T-helper 2 cell treated with Interferon-gamma antibody and Interleukin-4, amounts not matched to agents 100 ng/mL and 5 ng/mL, for 36 hours (primary cell): ENCODE results near the gene TRIM8. TPM values are rescaled to one million over a fixed set of nuclear protein-coding genes. Genes with fewer than 3 reads are reported as not detected.

Source experiments
- intact Hi-C: fragments of 100-400 bp; cut with micrococcal nuclease; formaldehyde crosslinking; loops from one replicate; pipeline ENCODE4 v1.15.1; 2023
- total RNA-seq: library from RNA; stranded (reverse); gene quantifications from 2 replicates; pipeline ENCODE4 v1.2.3, GENCODE V29; 2022

TRIM8 gene
- total RNA-seq, 1 donor from 2014 or later = 53.7 TPM

DNA sequence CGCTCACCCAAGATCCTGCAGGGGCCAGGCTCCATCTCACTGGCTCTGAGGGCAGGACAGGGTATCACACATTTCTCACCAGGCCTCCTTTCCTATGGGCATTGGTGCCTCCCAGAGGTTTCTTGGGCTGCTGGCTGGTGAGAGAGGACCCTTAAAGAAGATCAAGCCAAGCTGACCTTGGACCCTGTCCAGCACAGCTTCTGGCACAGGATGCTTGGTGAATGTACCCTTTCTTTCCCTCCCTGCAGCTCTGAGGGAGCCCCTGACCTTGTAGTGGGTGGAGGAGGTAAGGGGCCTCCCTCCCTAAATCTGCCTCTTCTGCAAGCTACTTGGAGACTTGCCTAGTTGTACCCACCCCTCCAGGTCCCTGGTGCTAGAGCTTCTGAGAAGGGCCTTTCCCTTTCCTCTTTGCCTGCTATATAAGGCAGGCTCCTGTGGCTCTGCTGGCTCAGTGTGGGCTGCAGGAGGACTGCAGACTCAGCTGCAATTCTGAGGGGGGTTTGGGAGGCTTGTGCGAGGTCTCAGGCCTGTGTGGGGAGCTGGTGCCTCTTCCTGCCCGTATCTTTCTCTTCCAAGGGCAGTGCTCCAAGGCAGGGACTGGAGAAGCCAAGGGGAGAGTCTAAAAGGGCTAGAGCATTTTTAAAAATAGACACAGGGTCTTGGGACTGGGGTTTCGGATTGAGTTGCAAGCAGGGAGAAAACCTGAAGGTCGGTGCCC is 11.7 kb upstream of the TRIM8 start:
- intact Hi-C loops = no loop called here

DNA sequence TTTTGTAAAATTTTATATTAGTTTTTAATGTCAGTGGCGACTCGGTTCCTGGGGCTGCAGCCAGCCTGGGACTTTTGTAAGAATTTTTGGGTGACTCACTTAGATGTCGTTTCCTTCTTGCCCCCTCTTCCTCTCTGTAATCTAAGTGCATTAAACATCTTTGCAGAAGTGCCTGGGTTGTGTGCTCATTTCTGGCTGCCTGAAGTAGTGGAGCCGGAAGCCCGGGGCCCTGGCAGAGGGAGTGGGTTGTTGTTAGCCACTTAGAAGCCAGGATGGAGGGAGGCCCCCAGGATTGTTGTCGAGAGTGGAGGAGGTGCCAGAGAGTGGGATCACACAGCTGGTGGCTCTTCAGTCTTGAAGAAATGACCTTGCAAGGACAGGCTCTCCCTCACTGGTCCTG is 11.0 kb upstream of the TRIM8 start:
- intact Hi-C loops = no loop called here

DNA sequence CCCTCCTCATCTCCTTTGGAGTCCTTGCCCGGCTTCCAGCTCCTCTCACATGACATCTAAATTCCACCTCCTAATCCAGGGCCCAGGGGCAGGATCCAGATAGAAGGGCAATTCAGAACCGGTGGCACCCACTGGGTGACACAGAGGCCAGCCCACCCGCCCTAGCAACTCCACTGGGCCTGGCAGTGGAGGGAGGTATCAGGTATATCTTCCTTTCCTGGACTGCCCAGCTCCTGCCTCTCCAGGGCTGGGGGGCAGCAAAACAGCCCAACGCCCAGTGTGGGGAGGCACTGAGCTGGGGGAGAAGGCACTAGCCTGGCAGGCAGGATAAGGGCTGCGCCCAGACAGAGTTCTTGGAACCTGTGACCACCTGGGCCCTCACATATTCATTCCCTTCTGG is 10.4 kb upstream of the TRIM8 start:
- intact Hi-C loops = no loop called here

DNA sequence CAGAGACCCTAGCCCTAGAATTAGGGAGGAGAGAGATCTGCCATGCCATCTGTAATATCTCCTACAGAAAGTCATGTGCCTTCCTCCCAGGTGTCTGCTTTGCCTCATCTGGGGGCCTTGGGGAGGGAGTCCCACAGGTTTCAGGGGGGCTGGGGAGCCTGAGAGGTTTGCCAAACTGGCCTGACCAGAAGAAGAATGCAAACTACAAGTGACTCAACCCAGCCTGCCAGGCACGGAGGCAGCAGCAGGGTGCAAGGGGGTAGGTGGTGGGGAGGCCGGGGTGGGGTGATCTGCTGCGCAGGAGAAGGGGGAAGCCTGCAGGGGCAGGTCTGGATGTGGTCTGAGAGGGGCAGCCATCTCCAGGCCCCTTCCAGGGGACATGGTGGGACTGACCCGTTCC is 9.6 kb upstream of the TRIM8 start:
- intact Hi-C loops = no loop called here

DNA sequence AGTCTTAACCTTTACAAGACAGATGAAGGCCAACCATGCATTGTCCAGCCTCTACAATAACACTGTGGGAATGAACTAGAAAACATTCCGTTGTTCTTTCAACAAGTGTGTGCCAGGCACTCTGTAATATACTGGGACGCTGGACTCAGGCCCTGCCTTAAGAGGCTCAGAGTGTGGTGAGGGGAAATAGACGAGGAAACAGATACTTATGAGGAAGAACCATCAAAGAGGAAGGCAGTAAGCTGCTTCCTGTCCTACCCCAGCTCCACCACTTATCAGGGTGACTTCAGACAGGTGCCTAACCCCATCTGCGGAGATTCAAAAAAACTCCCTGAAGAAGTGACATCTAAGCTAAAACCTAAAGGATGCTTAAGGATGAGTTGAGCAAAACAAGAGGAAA is 8.9 kb upstream of the TRIM8 start:
- intact Hi-C loops = no loop called here

DNA sequence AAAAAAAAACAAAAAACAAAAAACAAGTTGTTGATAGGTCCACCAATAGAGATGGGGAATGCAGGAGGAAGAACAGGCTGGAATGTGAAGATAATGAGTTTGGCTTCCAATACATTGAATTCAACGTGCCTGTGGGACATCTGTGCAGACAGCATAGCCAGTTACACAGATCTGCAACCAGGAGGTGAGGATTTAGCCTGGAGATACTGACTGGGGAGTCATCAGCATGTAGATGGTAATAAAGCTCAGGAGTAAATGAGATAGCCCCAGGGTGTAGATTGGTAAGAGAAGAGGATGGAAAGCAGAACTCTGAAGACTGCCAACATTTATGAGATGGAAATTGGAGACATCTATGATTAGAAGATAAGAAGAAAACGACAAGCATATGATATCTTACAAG is 4.7 kb upstream of the TRIM8 start:
- intact Hi-C loops = no loop called here

DNA sequence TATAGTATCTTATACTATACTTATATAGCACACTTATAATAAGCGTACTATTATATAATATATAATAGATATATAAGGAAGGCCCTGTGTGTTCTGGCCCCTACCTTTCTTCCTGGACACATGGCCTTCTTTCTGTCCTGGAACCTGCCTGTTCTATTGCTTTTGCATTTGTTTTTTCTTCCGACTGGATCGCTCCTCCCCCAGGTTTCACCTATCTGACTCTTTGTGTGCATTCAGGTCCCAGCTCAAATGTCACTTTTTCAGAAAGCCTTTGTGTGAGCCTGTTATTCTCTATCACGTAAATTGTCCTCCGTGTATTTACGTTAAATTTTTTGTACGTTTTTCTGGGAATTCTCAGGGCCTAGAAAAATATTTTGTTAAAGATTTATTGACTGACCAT is 2.9 kb upstream of the TRIM8 start:
- intact Hi-C loops = loop anchor here (5.0 to 10.0 kb wide), 5 partner anchors 187 to 827 kb away; partner anchors contain the start of genes C10orf95, CNNM2, FBXL15 and NT5C2

DNA sequence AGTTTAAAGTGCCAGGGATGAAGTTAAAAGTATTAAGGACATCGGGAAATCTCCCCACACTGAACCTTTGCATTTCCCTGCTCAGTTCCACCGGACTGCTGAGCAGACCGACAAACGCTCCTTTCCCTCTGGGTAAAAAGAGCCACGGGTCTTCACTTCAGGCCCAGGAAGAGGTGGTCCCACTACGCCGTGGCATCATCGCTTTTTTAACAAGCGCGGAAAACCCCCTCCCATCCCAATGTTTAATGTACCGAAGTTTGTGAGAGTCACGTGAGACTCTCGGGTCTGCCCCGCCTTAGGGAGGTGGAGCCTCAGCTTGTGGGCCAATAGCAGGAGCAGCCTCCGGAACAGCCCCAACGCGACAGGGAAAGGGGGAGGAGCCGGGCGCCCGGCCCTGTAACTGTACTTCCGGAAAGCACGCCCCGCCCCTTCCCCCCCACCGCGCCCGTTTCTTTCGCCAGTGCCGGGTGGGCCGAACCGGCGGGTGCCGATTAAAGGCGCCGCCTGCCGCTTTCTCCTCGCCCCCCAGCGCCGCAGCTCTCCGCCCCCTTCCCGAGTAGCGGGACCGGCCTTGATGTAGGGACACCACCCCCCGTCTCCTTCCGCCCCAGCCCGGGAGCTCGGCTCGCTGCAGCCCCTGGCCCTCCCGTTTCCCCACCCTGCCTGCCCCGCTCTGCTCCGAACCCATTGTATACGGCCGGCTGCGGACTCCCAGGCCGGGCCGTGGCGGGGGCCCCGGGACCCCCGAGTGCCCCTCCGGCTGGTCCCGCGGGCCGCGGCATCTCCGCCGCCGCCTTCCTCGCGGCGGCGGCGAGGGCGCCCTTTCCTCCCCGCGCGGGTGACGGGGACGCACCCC is 2.2 kb upstream of the TRIM8 start:
- intact Hi-C loops = loop anchor here (1.0 to 10.0 kb wide), 9 partner anchors 72 to 827 kb away; partner anchors contain the start of genes ACTR1A, ARL3, C10orf95 and CNNM2

DNA sequence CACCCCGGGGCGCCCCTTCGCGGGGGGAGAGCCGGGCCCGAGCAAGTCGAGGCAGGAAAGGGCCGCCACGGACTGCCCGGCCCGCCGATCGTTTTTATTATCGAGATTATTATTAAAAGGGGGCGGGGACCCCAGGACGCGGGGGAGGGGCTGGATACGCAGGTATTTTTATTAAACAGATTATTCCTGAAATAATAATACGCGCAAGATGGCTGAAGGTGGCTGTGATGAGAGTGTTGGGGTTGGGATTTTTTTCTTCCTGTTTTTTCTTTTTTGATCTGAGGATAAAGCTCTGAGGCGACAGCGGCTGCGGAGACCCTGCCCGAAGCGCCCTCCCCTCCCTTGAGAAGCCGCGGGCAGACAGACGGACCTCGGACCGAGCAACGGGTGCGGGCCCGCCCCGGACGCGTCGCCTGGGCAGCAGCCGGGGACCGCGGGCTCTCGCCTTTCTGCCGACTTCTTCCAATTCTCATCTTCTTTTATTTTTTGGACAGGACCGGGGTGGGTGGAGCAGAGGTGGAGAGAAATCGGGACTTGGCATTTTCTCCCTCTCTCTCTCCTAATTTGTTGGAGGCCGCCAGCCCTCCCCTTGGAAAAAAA is 1.4 kb upstream of the TRIM8 start:
- intact Hi-C loops = loop anchor here (1.0 to 10.0 kb wide), 9 partner anchors 71 to 828 kb away; partner anchors contain the start of genes ACTR1A, ARL3, C10orf95 and CNNM2

DNA sequence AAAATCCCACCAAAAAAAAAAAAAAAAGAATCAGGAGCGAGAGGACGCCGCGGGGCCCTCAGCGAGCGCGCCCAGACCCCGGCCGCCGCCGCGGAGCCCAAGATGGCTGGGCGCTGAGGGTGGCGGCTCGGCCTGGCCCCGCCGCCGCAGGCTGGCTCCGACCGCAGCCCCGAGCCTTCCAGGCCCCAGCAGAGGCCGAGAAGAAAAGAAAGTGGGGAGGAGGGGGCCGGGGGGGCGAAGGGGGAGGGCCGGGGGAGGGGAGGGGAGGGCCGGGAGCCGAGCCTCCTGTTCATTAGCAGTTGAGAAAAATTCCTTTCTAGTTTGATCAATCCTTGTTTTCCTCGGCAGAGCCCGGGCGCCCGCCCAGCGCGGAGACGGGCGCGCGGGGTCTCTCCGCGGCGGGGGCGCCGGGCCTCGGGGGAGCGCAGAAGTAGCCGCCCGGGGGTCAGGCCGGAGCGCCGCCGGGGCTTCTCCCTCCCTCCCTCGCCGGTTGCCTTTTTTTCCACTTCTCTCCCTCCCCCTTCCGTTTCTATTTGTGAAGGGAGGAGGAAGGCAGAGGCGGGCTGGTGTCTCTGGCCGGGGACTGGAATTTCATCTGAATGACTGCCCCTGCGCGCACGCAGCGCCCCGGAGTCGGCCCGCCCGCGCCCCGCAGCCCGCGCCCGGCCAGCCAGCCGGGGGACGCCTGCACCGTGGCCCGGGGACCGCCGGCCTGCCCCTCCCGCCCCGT is 778 bp upstream of the TRIM8 start:
- intact Hi-C loops = loop anchor here (5.0 to 10.0 kb wide), 5 partner anchors 189 to 829 kb away; partner anchors contain the start of genes C10orf95, CNNM2, FBXL15 and NT5C2

DNA sequence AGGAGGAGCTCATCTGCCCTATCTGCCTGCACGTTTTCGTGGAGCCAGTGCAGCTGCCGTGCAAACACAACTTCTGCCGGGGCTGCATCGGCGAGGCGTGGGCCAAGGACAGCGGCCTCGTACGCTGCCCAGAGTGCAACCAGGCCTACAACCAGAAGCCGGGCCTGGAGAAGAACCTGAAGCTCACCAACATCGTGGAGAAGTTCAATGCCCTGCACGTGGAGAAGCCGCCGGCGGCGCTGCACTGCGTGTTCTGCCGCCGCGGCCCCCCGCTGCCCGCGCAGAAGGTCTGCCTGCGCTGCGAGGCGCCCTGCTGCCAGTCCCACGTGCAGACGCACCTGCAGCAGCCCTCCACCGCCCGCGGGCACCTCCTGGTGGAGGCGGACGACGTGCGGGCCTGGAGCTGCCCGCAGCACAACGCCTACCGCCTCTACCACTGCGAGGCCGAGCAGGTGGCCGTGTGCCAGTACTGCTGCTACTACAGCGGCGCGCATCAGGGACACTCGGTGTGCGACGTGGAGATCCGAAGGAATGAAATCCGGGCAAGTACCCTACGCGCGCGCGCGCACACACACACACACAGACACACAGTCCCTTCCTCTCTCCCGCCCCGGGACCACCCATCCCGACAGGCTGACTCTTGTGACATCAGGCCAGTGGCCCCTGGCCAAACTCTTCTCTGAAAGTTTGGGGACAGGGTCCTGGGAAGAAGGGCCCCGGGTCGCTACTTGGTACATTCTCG is 538 bp downstream of the TRIM8 start:
- intact Hi-C loops = loop anchor here (5.0 to 10.0 kb wide), 7 partner anchors 190 to 1733 kb away; partner anchors contain the start of genes C10orf95, CNNM2, FBXL15 and GBF1

DNA sequence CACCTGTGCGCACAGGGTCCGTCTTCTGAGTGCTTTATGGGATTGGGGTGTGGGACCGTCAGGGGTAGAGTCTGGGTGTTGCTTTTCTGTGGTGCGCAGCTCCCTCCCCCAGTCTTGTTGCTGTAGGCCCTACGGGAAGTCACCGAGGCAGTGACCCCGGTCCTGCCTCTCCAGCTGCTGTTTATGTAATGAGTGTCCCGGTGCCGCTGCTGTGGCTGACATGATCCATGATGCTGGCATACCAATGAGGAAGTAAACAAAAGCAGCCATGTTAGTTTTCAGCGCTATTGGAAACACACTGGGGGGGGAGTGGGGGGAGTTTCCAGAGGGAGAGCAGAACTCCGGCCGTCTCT is 1.1 kb downstream of the TRIM8 start:
- intact Hi-C loops = loop anchor here (5.0 to 10.0 kb wide), 5 partner anchors 191 to 1733 kb away; partner anchors contain the start of genes C10orf95, GBF1, NT5C2 and OGA

DNA sequence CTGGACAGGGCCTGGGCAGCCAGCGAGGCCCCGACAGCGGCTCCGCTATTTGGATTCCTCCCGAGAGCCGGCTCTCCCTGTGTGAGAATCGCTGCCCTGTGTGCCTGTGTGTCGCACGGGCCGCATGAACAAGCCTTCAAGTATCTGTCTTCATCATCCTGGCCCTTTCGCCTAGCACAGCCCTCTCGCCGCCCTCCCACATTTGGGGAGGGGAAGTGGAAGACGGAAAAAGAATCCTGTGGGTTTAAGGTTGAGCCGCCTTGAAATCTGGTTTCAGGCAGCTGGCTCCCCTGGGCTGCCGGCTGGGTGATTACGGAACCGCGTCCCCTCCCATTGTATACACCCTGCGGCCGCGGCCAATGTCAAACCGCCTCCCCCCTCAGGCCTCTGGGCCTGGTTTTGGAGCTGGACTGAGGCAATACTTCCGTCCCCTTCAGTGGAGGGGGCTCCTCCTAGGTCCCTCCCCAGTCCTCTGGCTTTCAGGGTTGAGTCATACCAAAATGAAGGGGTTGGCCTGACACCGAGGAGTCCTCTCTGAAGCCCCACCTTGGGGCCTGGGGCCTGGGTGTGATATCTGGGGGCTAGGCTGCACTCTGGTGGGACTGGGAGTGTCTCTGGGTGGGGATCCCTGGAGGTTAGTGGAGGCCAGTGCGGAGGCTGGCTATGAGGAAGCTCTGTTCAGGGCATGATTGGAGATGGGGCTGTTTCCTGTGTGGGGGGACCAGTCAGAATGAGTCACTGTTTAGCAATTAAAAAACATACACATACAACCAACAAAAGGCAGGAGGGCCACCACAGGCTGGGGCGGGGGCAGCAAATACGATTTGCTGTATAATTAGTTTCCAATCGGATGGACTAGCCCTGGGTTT is 1.7 kb downstream of the TRIM8 start:
- intact Hi-C loops = loop anchor here (1.0 to 10.0 kb wide), 9 partner anchors 15 to 1734 kb away; partner anchors contain the start of genes ARL3, C10orf95, GBF1 and NFKB2

DNA sequence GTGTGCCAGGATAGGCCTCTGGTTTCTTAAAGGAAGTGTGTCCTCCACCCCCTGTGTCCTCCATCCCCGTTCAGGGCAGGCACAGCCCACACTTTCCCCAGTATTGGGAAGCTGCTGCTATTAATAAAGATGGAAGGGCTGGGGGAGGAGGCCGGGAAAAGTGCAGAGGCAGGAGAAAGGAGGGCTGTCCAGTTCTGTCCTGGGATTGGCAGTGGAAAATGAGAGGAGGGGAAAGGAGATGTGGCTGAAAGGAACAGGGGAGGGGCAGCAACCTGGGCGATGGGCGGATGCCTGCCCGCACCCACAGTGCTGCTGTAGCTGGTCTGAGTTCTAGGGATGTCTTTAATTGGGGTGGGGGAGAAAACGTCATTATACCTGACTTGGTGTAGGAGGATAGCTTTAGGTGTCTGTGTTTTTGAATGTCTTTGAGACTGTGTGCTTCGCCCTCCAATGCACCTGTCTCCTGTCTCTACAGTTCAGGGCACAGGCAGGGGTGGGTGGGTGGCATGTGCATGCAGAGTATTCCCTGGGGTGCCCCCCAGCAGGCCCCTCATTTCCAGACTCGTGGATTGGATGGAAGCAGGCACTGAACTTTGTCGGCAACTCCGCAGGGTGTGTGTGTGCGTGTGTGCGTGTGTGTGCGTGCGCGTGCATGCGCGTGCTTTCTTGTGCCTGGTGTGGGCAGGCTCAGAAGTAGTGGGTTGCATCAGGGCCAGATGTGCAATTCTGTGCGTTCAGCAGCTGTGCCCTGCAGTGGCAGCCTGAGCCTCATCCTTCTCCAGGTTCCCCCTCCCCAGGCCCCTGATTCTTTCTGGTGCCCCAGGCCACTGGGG is 2.5 kb downstream of the TRIM8 start:
- intact Hi-C loops = loop anchor here (1.0 to 10.0 kb wide), 9 partner anchors 14 to 1735 kb away; partner anchors contain the start of genes ARL3, C10orf95, GBF1 and NFKB2

DNA sequence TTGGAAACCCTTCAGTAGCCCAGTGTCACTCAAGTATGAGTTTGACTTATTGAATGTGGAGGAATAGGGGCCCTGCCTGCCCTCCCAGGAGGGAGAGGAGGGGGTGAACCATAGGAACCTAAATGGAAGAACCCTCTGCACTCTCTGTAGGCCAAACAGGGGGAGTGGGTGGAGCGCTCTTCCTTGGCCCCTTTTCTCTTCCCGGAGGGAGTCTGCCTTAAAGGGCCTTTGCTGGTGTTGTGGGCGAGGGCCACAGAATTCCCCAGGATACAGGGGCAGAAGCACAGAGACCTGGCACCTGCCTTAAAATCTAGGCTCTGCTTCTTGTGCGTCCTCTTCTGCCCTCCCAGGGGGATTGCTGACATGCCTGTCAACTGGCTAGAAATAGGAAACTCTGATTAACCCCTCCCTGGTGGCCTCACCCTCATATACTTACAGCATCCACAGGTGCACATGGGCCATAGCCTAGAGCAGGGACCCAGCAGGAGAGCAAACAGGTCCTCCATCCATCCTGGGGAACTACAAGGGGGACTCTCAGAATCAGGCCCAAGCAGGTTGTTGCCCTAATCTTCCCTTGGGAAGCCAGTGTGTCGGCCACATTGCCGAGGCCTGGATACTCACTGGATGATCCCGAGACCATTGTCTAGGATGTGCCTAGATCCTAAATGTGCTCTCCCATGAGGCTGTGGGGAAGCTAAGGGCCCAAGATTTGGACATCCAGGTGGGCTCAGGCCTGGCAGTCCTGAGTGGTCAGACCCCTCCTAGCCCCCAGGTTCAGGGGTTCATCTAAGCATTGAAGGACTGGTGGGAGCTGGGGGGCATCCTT is 3.4 kb downstream of the TRIM8 start:
- intact Hi-C loops = loop anchor here (5.0 to 10.0 kb wide), 5 partner anchors 193 to 1735 kb away; partner anchors contain the start of genes C10orf95, GBF1, NT5C2 and OGA

DNA sequence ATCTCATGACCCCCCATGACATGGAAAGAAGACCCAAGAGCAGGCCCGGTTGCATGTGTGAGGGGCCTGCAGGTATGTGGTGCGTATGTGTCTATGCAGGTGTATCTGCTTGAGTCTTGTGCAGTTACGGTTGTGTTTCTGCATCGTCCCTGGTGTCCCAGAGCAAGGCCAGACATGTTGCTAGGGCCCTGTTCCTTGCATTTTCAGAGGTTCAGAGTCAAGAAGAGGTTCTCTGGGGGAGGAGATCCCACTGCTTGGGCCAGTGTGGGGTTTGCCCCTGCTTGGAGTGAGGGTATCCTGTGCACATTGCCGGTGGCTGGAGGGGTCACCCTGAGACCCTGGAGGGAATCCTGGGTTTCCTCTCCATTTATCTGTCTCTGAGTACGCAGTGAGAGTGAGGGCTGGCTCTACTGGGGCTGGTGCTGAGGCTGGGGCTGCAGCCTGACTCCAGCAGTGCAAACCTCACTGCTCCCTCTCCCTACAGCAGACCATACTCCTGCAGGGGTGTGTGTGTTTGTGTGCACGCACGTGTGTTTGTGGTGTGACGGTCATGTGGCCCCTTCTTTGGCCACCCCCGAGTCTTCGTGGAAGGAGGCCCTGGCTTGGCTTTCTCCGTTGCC is 4.1 kb downstream of the TRIM8 start:
- intact Hi-C loops = loop anchor here (5.0 to 10.0 kb wide), 5 partner anchors 194 to 1736 kb away; partner anchors contain the start of genes C10orf95, GBF1, NT5C2 and OGA
